Osteocyte (in vitro differentiated cells): ENCODE data around the gene NRP2. TPM values are rescaled to one million over a fixed set of nuclear protein-coding genes. Genes with fewer than 3 reads are reported as not detected.
A peak's percentile ranks its signal among the peaks of the same experiment; 100 is the strongest.

Experiments
- DNase-seq: peaks from one replicate; pipeline ENCODE4 v3.0.0; 2021; ENCODE audit warnings: mixed read lengths; ENCODE audit not compliant: unreplicated experiment; ENCODE audit errors: extremely low spot score
- H3K27ac Mint-ChIP-seq: one replicate; pipeline ENCODE4 v1.8.0; 2021; ENCODE audit warnings: mild to moderate bottlenecking, mixed read lengths; ENCODE audit not compliant: unreplicated experiment
- H3K27me3 Mint-ChIP-seq: one replicate; pipeline ENCODE4 v1.8.0; 2021; ENCODE audit warnings: mixed read lengths; ENCODE audit not compliant: unreplicated experiment
- H3K36me3 Mint-ChIP-seq: one replicate; pipeline ENCODE4 v1.8.0; 2021; ENCODE audit warnings: mixed read lengths; ENCODE audit not compliant: unreplicated experiment
- H3K4me1 Mint-ChIP-seq: one replicate; pipeline ENCODE4 v1.8.0; 2021; ENCODE audit warnings: mixed read lengths; ENCODE audit not compliant: unreplicated experiment
- H3K4me3 Mint-ChIP-seq: one replicate; pipeline ENCODE4 v1.8.0; 2021; ENCODE audit warnings: mild to moderate bottlenecking, moderate library complexity, mixed read lengths; ENCODE audit not compliant: unreplicated experiment
- H3K9me3 Mint-ChIP-seq: one replicate; pipeline ENCODE4 v1.8.0; 2021; ENCODE audit warnings: mixed read lengths; ENCODE audit not compliant: unreplicated experiment
- total RNA-seq: library from RNA; stranded (reverse); gene quantifications from 2 replicates; pipeline ENCODE4 v1.2.1, GENCODE V29; 2021
- TF ChIP-seq, protein P1 (sequence below): fragments of 200-600 bp; sonication (generic); IDR thresholded peaks from 2 replicates; pipeline ENCODE4 v1.5.0; 2021; ENCODE audit warnings: antibody characterized with exemption, mild to moderate bottlenecking, moderate library complexity

NRP2 gene
- total RNA-seq, 1 donor from 2014 or later, result 52.4 TPM

DNA sequence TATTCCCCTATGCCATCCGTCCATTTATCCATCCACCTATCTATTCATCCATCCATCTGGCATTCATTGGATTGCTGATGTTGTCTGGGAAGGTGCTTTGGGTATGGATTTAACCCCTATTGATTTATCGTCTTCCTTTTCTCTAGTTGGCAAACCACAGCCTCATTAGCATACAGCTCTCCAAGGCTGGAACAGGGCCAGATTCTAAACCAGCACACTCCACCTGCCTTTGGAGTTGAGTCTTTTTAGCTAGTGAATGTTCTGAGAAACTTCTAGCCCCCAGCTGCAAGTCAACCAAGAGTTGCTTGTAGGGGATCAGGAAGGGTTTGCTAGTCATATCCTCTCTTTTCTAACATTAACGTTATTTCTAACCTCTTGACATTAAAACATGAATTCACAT lies 90.7 kb downstream of the NRP2 start:
- no peak overlapping the region for H3K4me3 Mint-ChIP-seq
- H3K9me3 Mint-ChIP-seq, result no peaks in the 10 kb centered on the region
- H3K36me3 Mint-ChIP-seq, result peaks cover 11% of the 10 kb centered on the region
- no peak overlapping the region for H3K27ac Mint-ChIP-seq
- H3K27me3 Mint-ChIP-seq, result no peaks in the 10 kb centered on the region
- DNase-seq, result no peak
- H3K4me1 Mint-ChIP-seq, result peaks cover 27% of the 10 kb centered on the region
- TF ChIP-seq, protein P1, sequence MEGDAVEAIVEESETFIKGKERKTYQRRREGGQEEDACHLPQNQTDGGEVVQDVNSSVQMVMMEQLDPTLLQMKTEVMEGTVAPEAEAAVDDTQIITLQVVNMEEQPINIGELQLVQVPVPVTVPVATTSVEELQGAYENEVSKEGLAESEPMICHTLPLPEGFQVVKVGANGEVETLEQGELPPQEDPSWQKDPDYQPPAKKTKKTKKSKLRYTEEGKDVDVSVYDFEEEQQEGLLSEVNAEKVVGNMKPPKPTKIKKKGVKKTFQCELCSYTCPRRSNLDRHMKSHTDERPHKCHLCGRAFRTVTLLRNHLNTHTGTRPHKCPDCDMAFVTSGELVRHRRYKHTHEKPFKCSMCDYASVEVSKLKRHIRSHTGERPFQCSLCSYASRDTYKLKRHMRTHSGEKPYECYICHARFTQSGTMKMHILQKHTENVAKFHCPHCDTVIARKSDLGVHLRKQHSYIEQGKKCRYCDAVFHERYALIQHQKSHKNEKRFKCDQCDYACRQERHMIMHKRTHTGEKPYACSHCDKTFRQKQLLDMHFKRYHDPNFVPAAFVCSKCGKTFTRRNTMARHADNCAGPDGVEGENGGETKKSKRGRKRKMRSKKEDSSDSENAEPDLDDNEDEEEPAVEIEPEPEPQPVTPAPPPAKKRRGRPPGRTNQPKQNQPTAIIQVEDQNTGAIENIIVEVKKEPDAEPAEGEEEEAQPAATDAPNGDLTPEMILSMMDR, result no peak

DNA sequence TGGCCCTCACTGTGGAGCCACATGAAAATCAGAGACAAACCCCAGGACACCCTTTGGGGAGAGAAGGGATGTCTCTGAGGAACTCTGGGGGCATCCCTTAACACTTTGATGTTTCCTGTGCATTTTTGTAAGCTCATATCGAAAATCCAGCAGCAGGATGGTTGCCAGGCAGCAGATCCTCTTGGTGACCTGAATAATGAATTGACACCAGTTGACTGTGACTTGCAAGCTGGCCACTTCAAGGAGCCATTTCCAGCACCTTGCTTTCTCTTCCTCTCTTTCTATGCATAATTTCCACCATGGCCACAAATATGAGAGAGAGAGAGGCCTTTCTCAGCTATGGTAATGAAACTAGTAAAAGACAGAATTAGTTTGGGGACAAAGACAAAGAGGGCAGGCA lies 91.7 kb downstream of the NRP2 start:
- TF ChIP-seq, protein P1, result no peak
- Mint-ChIP-seq H3K27me3 (no peaks in the 10 kb centered on the region), H3K4me1 (peaks cover 19% of the 10 kb centered on the region), H3K4me3 (no peak overlapping the region), H3K36me3 (peaks cover 11% of the 10 kb centered on the region), H3K27ac (no peak overlapping the region), H3K9me3 (no peaks in the 10 kb centered on the region)
- DNase-seq, result no peak

DNA sequence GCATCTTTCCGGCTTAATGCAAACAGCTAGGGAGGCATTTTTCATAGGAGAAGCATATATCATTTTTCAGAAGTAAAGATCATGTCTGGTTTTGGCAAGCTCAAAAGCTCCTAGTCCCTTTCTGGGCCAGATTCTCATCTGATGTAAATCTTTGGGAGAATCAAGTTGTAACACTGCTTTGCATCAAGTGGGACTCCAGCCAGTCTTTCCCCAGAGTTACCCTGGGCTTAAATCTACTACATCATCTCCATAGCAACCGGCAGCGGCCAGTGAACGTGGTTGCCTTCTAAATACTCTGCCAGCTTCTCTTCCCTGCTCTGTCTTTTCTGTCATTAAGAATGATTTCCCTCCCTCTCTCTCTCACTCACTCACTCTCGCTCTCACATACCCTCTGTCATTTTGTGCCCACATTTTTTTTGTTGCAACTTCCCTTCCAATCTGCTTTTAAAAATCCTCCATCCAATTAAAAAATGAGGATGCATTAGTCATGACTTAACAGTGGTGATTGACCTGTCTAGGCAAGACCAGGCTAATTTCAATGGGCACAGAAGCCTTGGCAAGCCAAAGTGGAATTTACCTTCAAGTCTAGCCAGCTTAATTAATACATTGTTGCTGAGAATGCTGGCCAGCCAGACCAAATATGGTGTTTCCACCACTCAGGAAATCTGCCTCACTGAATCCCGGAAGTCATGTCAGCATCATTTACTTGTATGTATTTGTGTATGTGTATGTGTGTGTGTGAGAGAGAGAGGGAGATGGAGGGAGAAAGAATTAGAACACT lies 93.0 kb downstream of the NRP2 start:
- Mint-ChIP-seq H3K36me3 (peaks cover 11% of the 10 kb centered on the region), H3K27ac (no peak overlapping the region), H3K27me3 (no peaks in the 10 kb centered on the region), H3K9me3 (no peaks in the 10 kb centered on the region), H3K4me1 (peaks cover 9% of the 10 kb centered on the region), H3K4me3 (no peak overlapping the region)
- DNase-seq, result no peak
- TF ChIP-seq, protein P1, result no peak

DNA sequence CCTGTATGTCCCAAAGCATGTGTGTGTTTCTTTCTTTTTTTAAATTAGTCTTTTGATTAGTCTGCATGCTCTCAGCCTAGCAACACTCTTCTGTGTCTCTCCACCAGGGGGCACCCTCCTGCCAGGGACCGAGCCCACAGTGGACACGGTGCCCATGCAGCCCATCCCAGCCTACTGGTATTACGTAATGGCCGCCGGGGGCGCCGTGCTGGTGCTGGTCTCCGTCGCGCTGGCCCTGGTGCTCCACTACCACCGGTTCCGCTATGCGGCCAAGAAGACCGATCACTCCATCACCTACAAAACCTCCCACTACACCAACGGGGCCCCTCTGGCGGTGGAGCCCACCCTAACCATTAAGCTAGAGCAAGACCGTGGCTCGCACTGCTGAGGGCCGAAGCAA lies 93.8 kb downstream of the NRP2 start:
- TF ChIP-seq, protein P1, result peak; percentile 50
- Mint-ChIP-seq H3K36me3 (peaks cover 8% of the 10 kb centered on the region), H3K4me1 (peaks cover 2% of the 10 kb centered on the region), H3K4me3 (no peak overlapping the region), H3K9me3 (no peaks in the 10 kb centered on the region), H3K27ac (no peak overlapping the region), H3K27me3 (no peaks in the 10 kb centered on the region)
- DNase-seq, result no peak

DNA sequence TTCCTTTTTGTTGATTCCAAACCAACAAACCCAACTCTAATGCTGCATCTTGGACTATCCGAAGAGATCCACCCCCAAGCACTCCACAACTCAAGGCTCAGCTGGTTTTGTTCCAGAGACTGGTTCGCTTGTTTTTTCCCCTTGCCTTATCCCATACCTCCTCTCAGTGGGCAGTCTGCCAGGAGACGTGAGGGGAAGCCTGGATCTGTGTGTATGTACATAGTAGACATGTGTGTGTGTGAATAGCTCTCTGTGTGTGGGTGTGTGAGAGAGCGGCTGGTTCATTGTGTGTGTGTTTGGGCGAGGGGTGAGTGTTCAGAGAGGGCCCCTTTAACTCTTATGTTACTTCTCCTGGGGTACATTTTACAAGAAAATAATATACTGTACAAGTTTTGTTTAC lies 94.4 kb downstream of the NRP2 start:
- H3K9me3 Mint-ChIP-seq, result no peaks in the 10 kb centered on the region
- no peaks in the 10 kb centered on the region for H3K27me3 Mint-ChIP-seq
- no peak overlapping the region for H3K4me3 Mint-ChIP-seq
- no peaks in the 10 kb centered on the region for H3K4me1 Mint-ChIP-seq
- H3K27ac Mint-ChIP-seq, result no peak overlapping the region
- TF ChIP-seq, protein P1, result no peak
- H3K36me3 Mint-ChIP-seq, result peaks cover 8% of the 10 kb centered on the region
- DNase-seq, result no peak
